ENCODE data around the gene CACNA1C. TPM values are rescaled to one million over a fixed set of nuclear protein-coding genes. Genes with fewer than 3 reads are reported as not detected.
A peak's percentile ranks its signal among the peaks of the same experiment; 100 is the strongest.

The CACNA1C gene
- total RNA-seq, 1 donor from 2014 or later: 1.6 TPM

GRCh38 chr12:2306735-2307134, 253.9 kb downstream of the CACNA1C start:
- Mint-ChIP-seq H3K9me3 (peaks cover 3% of the 10 kb centered on the region), H3K36me3 (ENCODE audit: low read depth) (no peaks in the 10 kb centered on the region), H3K4me3 (no peak overlapping the region), H3K4me1 (peaks cover 16% of the 10 kb centered on the region), H3K27me3 (ENCODE audit: low read depth) (no peaks in the 10 kb centered on the region), H3K27ac (ENCODE audit: unreplicated experiment) (no peak overlapping the region)
- DNase-seq (ENCODE audit: low read depth, low spot score): no peak
- TF ChIP-seq, protein P1, sequence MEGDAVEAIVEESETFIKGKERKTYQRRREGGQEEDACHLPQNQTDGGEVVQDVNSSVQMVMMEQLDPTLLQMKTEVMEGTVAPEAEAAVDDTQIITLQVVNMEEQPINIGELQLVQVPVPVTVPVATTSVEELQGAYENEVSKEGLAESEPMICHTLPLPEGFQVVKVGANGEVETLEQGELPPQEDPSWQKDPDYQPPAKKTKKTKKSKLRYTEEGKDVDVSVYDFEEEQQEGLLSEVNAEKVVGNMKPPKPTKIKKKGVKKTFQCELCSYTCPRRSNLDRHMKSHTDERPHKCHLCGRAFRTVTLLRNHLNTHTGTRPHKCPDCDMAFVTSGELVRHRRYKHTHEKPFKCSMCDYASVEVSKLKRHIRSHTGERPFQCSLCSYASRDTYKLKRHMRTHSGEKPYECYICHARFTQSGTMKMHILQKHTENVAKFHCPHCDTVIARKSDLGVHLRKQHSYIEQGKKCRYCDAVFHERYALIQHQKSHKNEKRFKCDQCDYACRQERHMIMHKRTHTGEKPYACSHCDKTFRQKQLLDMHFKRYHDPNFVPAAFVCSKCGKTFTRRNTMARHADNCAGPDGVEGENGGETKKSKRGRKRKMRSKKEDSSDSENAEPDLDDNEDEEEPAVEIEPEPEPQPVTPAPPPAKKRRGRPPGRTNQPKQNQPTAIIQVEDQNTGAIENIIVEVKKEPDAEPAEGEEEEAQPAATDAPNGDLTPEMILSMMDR (conservative IDR thresholded peaks at IDR 0.05): no peak

DNA sequence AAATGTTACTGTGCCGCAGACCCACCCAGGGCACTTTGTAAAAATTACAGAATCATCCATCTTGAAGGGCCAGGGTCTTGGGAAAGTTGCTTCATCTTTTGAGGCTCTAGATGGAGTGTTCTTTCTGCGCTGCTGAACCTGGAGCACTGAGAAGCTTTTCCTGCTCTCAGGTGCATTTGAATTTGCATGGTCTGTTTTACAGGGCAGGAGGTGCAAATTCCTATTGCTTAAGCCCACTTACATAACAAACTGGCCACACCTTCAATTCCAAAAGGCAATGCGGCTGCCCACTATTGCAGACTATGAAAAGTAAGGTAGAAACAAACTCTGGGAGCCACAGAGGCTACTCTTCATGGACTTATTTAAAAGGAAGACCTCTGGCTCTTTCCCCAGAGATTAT, 254.8 kb downstream of the CACNA1C start:
- Mint-ChIP-seq H3K27ac (ENCODE audit: unreplicated experiment) (no peak overlapping the region), H3K27me3 (ENCODE audit: low read depth) (no peaks in the 10 kb centered on the region), H3K4me3 (no peak overlapping the region), H3K36me3 (ENCODE audit: low read depth) (no peaks in the 10 kb centered on the region), H3K9me3 (peaks cover 3% of the 10 kb centered on the region), H3K4me1 (peaks cover 15% of the 10 kb centered on the region)
- TF ChIP-seq, protein P1 (conservative IDR thresholded peaks at IDR 0.05): no peak
- DNase-seq (ENCODE audit: low read depth, low spot score): no peak

- no peak overlapping the region for H3K4me3 Mint-ChIP-seq
- no peaks in the 10 kb centered on the region for H3K27me3 Mint-ChIP-seq (ENCODE audit: low read depth)
- no peaks in the 10 kb centered on the region for H3K36me3 Mint-ChIP-seq (ENCODE audit: low read depth)
- H3K27ac Mint-ChIP-seq (ENCODE audit: unreplicated experiment): peak overlapping the region; percentile 38
- H3K9me3 Mint-ChIP-seq: peaks cover 3% of the 10 kb centered on the region
- H3K4me1 Mint-ChIP-seq: peaks cover 10% of the 10 kb centered on the region
- TF ChIP-seq, protein P1 (conservative IDR thresholded peaks at IDR 0.05): no peak
- DNase-seq (ENCODE audit: low read depth, low spot score): no peak
Observed at GRCh38 chr12:2309647-2310046, 256.9 kb downstream of the CACNA1C start.

- H3K4me3 Mint-ChIP-seq: no peak overlapping the region
- peaks cover 3% of the 10 kb centered on the region for H3K9me3 Mint-ChIP-seq
- TF ChIP-seq, protein P1 (conservative IDR thresholded peaks at IDR 0.05): no peak
- H3K27ac Mint-ChIP-seq (ENCODE audit: unreplicated experiment): no peak overlapping the region
- no peak for DNase-seq (ENCODE audit: low read depth, low spot score)
- no peaks in the 10 kb centered on the region for H3K36me3 Mint-ChIP-seq (ENCODE audit: low read depth)
- H3K4me1 Mint-ChIP-seq: peaks cover 6% of the 10 kb centered on the region
- no peaks in the 10 kb centered on the region for H3K27me3 Mint-ChIP-seq (ENCODE audit: low read depth)
Observed at GRCh38 chr12:2311020-2311778, 258.4 kb downstream of the CACNA1C start.

DNA sequence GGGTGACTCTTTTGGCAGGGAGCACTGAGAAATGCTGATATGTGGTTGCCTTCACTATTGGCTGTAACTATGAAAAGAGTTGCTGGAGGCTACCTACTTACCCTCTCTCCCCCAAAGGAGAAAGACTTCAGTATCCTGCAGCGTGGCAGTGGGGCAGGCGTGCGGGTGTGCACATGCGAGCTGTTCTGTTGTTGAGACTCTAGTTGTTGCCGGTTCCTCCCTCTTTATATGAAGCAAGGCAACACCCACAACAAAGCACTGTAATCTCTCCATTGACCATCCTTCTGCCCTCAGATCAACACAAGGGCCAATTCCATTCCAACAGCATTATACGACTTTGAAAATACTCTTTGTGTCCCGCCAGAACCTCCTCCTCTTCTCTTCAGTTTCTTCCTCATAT, 259.4 kb downstream of the CACNA1C start:
- peaks cover 3% of the 10 kb centered on the region for H3K9me3 Mint-ChIP-seq
- no peak overlapping the region for H3K27ac Mint-ChIP-seq (ENCODE audit: unreplicated experiment)
- H3K4me1 Mint-ChIP-seq: peaks cover 2% of the 10 kb centered on the region
- DNase-seq (ENCODE audit: low read depth, low spot score): no peak
- H3K27me3 Mint-ChIP-seq (ENCODE audit: low read depth): no peaks in the 10 kb centered on the region
- no peaks in the 10 kb centered on the region for H3K36me3 Mint-ChIP-seq (ENCODE audit: low read depth)
- TF ChIP-seq, protein P1 (conservative IDR thresholded peaks at IDR 0.05): no peak
- H3K4me3 Mint-ChIP-seq: no peak overlapping the region
